Stimulated activated CD4-positive, alpha-beta T cell treated with anti-CD3 and anti-CD28 coated beads, Interleukin-4, amount 100 ng/mL, for 48 hours (primary cell): ENCODE results near the gene SMG6.
A peak's percentile ranks its signal among the peaks of the same experiment; 100 is the strongest.

Experiments
- DNase-seq, 2 donors: peaks; one replicate each; pipeline ENCODE4 v3.0.0-alpha.2; 2020; ENCODE audit warnings: low read depth in 2 of 2

The SMG6 gene

GRCh38 chr17:2105663-2106062 lies 197.9 kb downstream of the SMG6 start:
- no peak for DNase-seq

DNA sequence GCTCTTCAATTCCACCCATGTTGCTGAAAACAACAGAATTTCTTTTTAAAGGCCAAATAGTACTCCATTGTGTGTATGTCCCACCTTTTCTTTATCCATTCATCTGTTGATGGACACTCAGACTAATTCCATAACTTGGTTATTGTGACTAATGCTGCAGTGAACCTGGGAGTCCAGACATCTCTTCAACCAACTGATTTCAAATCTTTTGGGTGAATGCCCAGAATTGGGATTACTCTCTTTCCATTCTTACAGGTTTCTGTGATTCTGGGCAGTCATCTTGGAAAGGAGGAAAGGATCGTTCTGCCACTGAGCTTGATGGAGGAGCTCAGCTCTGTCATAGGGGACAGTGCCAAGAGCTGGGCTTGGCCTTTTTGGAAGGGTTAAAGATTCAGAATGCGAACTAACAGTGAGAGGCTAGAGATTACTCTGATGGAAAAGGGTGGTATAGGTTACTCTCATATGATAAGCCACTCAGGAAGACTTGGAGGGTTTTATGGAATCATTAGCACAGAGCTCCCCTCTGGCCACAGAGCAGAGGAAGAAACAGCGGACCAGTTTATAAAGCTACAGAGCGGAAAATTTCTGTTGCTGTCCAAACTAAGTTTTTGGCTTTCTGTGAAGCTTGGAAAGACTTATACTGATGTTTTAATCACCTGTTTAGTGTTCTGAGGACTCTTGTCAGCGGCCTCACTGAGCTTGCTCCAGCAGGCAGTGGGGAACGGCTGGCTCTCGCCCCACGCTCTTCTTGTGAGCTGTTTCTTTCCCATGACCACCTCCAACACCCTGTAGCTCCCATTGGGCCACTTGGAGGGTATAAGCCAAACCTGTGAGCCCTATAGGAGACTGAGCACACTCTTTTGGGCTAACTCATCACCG lies 200.4 kb downstream of the SMG6 start:
- no peak for DNase-seq

DNA sequence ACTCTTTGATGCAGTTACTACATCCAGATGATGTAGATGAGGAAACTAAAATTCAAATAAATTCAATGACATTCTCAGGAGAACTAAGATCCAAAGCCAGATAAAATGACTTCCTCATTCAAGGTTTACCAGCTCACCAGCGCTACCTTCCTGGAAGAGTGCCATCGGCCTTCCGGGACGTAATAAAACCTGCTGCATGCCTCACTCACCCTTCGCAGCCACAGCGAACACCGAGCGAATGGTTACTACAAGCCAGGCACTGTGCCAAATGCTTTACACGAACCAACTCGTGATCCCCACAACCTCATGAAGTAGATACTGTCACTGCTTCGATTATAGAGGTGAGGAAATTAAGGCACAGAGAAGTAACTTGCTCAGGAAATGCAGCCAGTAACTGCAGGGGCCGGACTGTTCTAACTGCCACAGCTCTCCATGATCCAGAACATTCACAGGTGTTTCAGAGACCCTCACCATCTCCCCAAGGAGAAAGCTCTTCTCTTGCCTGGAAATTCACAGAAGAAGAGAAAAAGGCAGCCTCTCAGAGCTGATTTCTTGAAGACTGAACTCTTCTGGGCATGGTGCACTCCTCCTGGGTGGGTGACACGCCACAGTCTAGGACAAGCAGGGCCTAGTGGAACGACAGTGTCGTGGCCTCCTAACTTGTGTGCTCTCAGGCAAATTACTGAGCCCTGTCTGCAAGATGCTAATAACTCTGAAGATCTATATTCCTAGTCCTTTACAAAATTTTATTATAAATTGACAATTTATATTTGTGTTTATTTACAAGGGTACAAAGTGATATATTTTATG lies 201.9 kb downstream of the SMG6 start:
- peak in 1 of 2 donors; percentile 36 for DNase-seq

GRCh38 chr17:2095536-2095910 lies 208.1 kb downstream of the SMG6 start:
- no peak for DNase-seq

DNA sequence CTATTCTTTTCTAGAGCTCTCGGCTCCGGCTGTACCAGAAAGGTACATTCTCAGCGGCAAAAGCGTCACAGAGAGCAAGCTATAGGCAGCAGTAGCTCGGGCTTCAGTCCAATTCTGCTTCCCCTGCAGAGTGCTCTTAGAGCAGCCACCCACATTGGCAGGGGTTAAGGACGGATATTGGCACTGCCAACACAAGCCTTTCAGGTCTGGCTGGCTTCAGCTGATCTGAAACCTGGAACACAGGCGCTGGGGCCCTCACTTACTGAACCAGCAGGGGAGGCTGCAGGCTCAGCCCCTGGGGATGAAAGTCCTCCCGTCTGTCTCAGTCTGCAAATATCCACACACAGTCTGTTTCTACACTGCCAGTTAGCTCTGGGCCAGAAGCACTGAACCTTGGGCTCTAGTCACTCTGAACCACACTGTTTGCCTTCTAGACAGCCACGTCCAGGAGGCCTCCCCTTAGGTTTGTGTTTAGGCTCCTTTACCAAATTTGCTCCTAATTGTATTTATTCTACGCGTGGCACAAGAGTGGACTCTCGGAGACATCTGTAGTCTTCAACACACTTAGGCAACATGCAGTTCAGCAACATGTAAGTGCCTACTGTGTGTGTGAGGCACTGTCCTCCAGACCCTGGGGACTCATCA lies 208.6 kb downstream of the SMG6 start:
- no peak for DNase-seq

DNA sequence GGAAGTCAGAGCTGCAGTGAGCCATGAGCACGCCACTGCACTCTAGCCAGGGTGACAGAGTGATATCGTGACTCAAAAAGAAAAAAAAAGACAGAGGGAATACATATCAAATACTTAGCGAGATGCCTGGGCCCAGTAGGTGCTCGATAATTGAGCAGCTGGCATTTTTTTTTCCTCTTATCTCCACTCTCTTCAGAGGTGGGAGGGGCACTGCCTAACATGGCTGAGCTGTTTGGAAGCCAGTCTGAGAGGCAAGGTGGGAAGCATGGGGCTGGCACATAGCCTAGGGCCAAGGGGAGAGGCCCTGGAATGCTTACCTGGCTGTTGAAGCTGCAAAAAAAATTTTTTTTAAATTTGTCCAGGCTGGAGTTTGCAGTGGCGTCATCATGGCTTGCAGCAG lies 210.2 kb downstream of the SMG6 start:
- DNase-seq, result no peak

DNA sequence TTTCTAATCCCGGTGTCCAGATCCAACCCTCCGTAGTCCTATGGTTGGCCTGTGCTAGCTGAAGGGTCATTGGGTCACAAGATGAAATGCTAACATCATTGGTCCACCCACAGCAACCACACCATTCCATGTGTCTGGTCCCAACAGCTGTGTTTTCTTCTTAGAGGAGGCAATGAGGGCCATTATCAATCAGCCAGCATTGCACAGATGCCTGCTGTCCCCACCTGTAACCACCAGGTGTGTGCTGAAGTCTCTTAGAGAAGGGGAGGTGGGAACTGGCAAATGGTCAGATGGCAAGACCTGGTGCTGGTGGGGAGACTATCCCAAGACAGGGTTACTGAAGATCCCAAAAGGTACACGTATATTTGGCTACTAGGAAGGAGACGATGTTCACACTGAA lies 211.3 kb downstream of the SMG6 start:
- no peak for DNase-seq

DNA sequence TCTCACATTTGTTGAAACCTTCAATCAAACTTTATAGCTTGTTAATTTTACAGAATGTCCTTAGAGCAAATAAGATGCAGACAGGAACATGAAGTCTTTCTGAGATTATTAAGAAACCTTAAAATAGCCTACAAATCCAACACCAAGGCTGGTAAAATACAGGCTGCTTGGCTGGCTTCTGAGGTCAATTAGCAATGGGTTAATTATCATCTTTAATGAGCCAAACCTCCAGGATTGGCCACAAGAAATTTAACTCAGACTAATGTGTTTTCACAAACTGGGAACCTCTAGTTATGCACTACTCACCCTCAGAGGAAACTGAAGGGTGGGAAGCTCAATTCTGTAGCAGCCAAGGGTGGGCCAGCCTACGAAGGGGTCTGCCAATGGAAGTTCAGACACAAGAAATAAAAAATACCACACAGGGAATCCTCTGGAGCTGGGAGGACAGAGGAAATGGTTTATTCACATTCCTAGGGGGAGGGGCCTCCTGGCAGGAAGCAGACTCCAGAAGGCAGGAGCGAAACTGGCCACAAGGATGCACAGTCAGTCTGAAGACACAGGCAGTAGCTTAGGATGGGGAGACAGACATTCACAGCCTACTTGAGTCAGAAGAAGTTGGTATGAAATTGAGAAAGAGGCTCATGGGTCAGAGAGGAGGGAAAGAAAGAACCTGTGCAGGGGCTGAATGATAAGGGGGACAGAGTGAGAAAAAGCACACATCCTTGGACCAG lies 212.6 kb downstream of the SMG6 start:
- DNase-seq, result no peak

DNA sequence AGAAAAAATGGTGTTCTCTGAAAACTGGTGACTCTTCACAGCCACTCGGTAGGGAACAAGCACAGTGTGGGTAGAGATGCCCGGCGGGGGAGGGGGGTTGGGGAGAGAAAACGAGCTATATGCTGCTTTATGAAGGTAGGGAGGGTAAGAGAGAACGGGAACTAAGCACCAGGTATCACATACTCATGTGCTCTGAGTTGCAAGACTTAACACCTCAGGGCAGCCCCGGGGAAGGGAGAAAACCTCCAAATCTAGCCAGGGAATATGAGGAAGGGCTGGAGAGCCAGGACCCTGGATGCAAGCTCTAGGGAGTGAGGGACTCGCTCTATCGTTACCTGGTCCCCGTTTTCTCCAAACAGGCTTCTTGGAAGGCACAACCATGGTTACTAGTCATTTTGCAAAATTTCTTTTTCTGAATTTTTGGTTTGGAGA lies 213.4 kb downstream of the SMG6 start:
- no peak for DNase-seq

DNA sequence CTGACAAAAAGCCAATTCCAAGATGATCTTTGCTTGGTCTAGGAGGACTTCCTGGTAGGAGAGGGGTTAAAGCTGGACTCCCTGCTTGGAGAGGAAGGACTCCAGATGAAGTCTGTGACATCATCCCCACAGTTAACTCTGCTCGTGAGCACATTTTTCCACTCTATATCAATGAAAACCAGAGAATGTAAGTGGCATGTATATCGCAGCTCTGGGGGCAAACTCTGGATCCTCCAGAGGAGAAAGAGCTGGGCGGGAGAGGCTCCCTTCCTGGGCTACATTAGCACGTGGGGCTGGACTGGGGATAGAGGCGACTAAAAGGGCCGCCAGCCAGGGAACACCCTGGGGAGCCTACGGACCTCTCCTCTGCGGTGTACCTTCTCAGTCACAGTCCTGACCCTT lies 214.6 kb downstream of the SMG6 start:
- DNase-seq, result no peak

DNA sequence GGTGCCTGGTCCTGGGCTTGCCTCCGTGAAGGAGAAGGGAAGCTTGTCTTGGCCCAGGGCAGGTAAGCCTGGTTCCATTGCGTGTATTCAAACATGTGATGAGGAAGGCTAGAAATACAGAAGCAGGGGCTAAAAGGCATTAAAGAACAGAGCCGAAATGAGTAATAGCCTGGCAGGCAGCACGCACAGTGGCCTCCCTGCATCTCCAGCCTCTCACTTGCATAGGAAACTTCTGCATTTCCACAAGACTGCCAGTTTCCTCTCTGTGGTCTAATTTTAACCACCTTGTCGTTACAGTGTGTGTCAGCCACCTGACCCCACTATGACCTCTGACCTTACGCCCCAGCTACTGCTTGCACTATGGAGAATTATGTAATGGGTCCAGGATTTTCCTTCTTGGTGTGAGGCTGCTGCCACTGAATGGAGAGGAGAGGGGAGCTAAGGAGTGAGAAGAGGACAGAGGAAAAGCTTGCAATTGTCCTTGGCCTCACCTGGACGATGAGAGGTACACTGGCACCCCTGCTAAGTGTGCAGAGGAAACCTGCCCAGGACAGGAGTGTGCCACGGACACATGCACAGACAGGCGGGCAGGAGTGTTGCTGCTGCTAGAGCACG lies 215.9 kb downstream of the SMG6 start:
- peak; percentile 34 to 43 for DNase-seq

- no peak for DNase-seq
Observed at GRCh38 chr17:2086306-2086705, 217.3 kb downstream of the SMG6 start.

GRCh38 chr17:2085648-2085949 lies 218.0 kb downstream of the SMG6 start:
- no peak for DNase-seq

GRCh38 chr17:2084766-2085647 lies 218.6 kb downstream of the SMG6 start:
- DNase-seq, result no peak

- no peak for DNase-seq
Observed at GRCh38 chr17:2084036-2084765, 219.4 kb downstream of the SMG6 start.

- no peak for DNase-seq
Observed at GRCh38 chr17:2083613-2084035, 220.0 kb downstream of the SMG6 start.

DNA sequence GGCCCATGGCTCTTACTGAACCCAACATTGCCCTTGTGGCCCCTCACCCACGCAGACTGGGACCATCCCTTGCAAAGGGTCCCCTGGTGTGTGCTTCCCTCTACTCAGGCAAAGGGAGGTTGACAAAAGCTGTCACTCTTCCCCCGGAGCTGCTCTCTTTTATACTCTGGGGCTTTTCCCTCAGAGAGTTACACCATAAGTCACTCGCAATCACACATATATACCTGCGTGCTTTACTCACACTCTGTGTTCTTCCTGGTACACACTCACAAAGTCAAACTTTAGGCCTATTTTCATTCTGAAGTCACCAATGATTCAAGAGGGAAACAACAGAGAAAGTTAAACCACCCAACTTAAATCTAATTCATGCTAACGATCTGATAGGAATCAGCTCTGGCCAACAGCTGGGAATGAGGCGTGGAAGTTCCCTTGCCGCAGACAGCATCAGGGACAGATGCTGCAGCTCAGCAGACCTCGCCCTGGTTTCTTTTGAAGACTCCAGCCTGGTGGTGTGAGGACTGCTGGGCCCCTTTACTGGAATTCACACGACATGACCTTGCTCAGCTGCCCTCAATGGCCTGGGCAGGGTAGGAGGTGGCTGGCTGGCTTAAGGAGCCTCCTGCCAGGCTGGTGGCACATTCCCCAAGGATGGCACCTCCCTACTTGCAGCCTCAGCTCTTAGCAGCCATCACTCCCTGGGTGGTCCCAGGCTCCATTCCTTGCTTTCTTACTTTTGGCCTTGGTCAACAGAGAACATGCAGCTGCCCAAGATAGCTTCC lies 221.4 kb downstream of the SMG6 start:
- no peak for DNase-seq

- no peak for DNase-seq
Observed at GRCh38 chr17:2081564-2081963, 222.0 kb downstream of the SMG6 start.

GRCh38 chr17:2077040-2077439 lies 226.5 kb downstream of the SMG6 start:
- no peak for DNase-seq
